Kidney (tissue), 14 donors: ENCODE results near the gene P3H2. TPM values are rescaled to one million over a fixed set of nuclear protein-coding genes. Genes with fewer than 3 reads are reported as not detected.

Experiments
- DNase-seq, 5 donors: peaks; one replicate each; pipeline ENCODE4 v3.0.0-alpha.2; 2013 to 2020
- FAIRE-seq: peaks from 2 replicates; lab custom pipeline; 2012; peaks lifted over from hg19 to GRCh38; lab: Jason Lieb, UNC
- H3K27ac ChIP-seq, 2 donors: one replicate each; pipeline ENCODE4 v1.7.0; 2013; ENCODE audit warnings: low read depth in 2 of 2, low read length in 2 of 2, inconsistent platforms in 1 of 2
- H3K27me3 ChIP-seq: one replicate; pipeline ENCODE4 v1.7.1; 2013; ENCODE audit warnings: low read length, inconsistent platforms; ENCODE audit not compliant: control insufficient read depth, insufficient read depth
- H3K36me3 ChIP-seq, 3 donors: one replicate each; pipeline versions ENCODE4 v1.7.0 to v1.7.1; 2013; ENCODE audit warnings: low read length in 3 of 3, control low read depth in 1 of 3, inconsistent platforms in 1 of 3; ENCODE audit not compliant: insufficient read depth in 3 of 3, control insufficient read depth in 2 of 3
- H3K4me1 ChIP-seq, 3 donors: one replicate each; pipeline versions ENCODE4 v1.7.0 to v1.7.1; 2013; ENCODE audit warnings: low read length in 3 of 3, inconsistent platforms in 1 of 3, low read depth in 1 of 3; ENCODE audit not compliant: control insufficient read depth in 2 of 3, insufficient read depth in 2 of 3
- H3K4me3 ChIP-seq, 3 donors: one replicate each; pipeline versions ENCODE4 v1.7.0 to v1.8.1; 2013; ENCODE audit warnings: low read length in 3 of 3, control low read depth in 1 of 3, inconsistent platforms in 1 of 3
- H3K9ac ChIP-seq, 3 donors: one replicate each; pipeline versions ENCODE4 v1.7.0 to v1.7.1; 2013; ENCODE audit warnings: low read length in 3 of 3, control low read depth in 1 of 3, inconsistent platforms in 1 of 3
- H3K9me3 ChIP-seq, 3 donors: one replicate each; pipeline versions ENCODE4 v1.7.0 to v1.7.1; 2013; ENCODE audit warnings: low read length in 3 of 3, control low read depth in 1 of 3, inconsistent platforms in 1 of 3; ENCODE audit not compliant: control insufficient read depth in 2 of 3, insufficient read depth in 1 of 3
- intact Hi-C: fragments of 100-400 bp; cut with DNase I; formaldehyde crosslinking; loops from one replicate; pipeline ENCODE4 v1.11.1; 2022
- polyA plus RNA-seq: library from polyadenylated mRNA; stranded (reverse); fragments of 350-450 nt; fragmentation: Illumina TruSeq; extraction: RNeasy Lipid Tissue Mini Kit (QIAGEN cat#74804); gene quantifications from one replicate; pipeline ENCODE4 v1.2.3, GENCODE V29; 2014; ENCODE audit warnings: low read depth, low replicate concordance; ENCODE audit not compliant: insufficient read depth
- total RNA-seq: library from RNA; stranded (reverse); fragmentation: NEBNext Ultra II Directional; extraction: Animal tissue kit (Norgen Biotek cat#: 25700); gene quantifications from one replicate; pipeline ENCODE4 v1.2.1, GENCODE V29; 2021
- TF ChIP-seq, protein P1 (sequence below): IDR thresholded peaks from 3 replicates; pipeline ENCODE4 v1.5.1; 2012; ENCODE audit warnings: mild to moderate bottlenecking, moderate library complexity, borderline replicate concordance; ENCODE audit not compliant: insufficient read depth; ENCODE audit errors: extremely low read depth
- donor health status: control.
- donor health status: control.
- donor health status: control.
- donor health status: control.
- donor health status: control.
- donor health status: DM: yes; HTN: yes; CAD: no.
- donor health status: Normal renal cell carcinoma (clear cell type).

The P3H2 gene
- total and polyA plus RNA-seq, 2 donors from 2014 or later: 57.2 to 103 TPM

DNA sequence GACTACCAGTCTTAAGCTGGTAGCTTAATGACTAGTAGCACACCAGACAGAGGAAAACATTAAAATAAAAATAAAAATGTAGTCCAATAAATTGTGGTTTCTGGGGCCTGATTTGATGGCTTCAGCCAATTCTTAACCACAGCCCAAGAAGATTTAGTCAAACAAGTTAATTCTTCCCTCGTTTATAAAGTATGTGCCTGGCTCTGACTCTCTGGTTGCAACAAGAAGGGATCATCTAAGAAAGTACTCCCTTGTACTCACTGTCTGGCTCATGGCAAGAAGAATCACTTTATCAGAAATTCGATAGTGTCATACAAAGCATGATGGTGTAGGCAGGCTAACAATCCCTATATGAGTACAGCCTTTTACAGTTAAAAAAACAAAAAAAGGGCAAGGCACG, 141.9 kb downstream of the P3H2 start:
- intact Hi-C loops: no loop called here
- H3K36me3 ChIP-seq: no peaks in the 10 kb centered on the region
- H3K9ac ChIP-seq: no peak overlapping the region
- H3K9me3 ChIP-seq: no peaks in the 10 kb centered on the region
- TF ChIP-seq, protein P1, sequence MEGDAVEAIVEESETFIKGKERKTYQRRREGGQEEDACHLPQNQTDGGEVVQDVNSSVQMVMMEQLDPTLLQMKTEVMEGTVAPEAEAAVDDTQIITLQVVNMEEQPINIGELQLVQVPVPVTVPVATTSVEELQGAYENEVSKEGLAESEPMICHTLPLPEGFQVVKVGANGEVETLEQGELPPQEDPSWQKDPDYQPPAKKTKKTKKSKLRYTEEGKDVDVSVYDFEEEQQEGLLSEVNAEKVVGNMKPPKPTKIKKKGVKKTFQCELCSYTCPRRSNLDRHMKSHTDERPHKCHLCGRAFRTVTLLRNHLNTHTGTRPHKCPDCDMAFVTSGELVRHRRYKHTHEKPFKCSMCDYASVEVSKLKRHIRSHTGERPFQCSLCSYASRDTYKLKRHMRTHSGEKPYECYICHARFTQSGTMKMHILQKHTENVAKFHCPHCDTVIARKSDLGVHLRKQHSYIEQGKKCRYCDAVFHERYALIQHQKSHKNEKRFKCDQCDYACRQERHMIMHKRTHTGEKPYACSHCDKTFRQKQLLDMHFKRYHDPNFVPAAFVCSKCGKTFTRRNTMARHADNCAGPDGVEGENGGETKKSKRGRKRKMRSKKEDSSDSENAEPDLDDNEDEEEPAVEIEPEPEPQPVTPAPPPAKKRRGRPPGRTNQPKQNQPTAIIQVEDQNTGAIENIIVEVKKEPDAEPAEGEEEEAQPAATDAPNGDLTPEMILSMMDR: no peak
- no peak for DNase-seq
- no peak overlapping the region for H3K4me3 ChIP-seq
- no peaks in the 10 kb centered on the region for H3K27me3 ChIP-seq
- FAIRE-seq: no peak
- no peak overlapping the region for H3K27ac ChIP-seq
- peaks cover 0 to 8% (median 8%) of the 10 kb centered on the region in 3 donors for H3K4me1 ChIP-seq

- intact Hi-C loops: no loop called here
- FAIRE-seq: no peak
These were observed 143.5 kb downstream of the P3H2 start for GRCh38 chr3:189977174-189977573.

GRCh38 chr3:189975391-189975990, 145.2 kb downstream of the P3H2 start:
- FAIRE-seq (no peak), DNase-seq (no peak)
- intact Hi-C loops: no loop called here
- TF ChIP-seq, protein P1: no peak
- Histone ChIP-seq H3K27me3 (no peaks in the 10 kb centered on the region), H3K4me3 (no peak overlapping the region), H3K9ac (no peak overlapping the region), H3K4me1 (no peaks in the 10 kb centered on the region), H3K27ac (no peak overlapping the region), H3K36me3 (peaks cover 0 to 18% (median 2%) of the 10 kb centered on the region in 3 donors), H3K9me3 (no peaks in the 10 kb centered on the region)

More at GRCh38 chr3:189977174-189977573, 143.5 kb downstream of the P3H2 start:
- no peaks in the 10 kb centered on the region for H3K27me3 ChIP-seq
- peaks cover 0 to 9% (median 0%) of the 10 kb centered on the region in 3 donors for H3K36me3 ChIP-seq
- DNase-seq: no peak
- no peak overlapping the region for H3K4me3 ChIP-seq
- H3K4me1 ChIP-seq: peaks cover 0 to 8% (median 5%) of the 10 kb centered on the region in 3 donors
- H3K27ac ChIP-seq: no peak overlapping the region
- H3K9me3 ChIP-seq: no peaks in the 10 kb centered on the region
- TF ChIP-seq, protein P1: no peak
- no peak overlapping the region for H3K9ac ChIP-seq
